Thyroid gland (tissue), 4 donors: ENCODE data around the gene XPC. TPM values are rescaled to one million over a fixed set of nuclear protein-coding genes. Genes with fewer than 3 reads are reported as not detected.
"Not testable (repeated sequence)": the region's sequence is repeated elsewhere in the genome, so short reads cannot be mapped to it uniquely, and the experiment has no call there.

Experiments
- DNase-seq, 2 donors: peaks; one replicate each; pipeline ENCODE4 v3.0.0-alpha.2; 2019
- H3K27ac ChIP-seq, 3 donors: fragments of 200-600 bp; sonication (generic); 1 replicate in 2 of 3; 2 replicates in 1 of 3; pipeline ENCODE4 v1.5.1; 2016 to 2019; ENCODE audit warnings: mild to moderate bottlenecking in 1 of 3, moderate library complexity in 1 of 3
- H3K27me3 ChIP-seq: fragments of 200-600 bp; sonication (generic); one replicate; pipeline ENCODE4 v1.5.1; 2019
- H3K36me3 ChIP-seq, 2 donors: fragments of 200-600 bp; sonication (generic); one replicate each; pipeline ENCODE4 v1.5.1; 2016 to 2019
- H3K4me1 ChIP-seq, 2 donors: fragments of 200-600 bp; sonication (generic); one replicate each; pipeline ENCODE4 v1.5.1; 2017 to 2019
- H3K4me3 ChIP-seq, 3 donors: fragments of 200-600 bp; sonication (generic); replicated peaks in 1 of 3; 1 replicate in 2 of 3; 2 replicates in 1 of 3; pipeline ENCODE4 v1.5.1; 2016; ENCODE audit warnings: mild to moderate bottlenecking in 1 of 3
- H3K9me3 ChIP-seq: fragments of 200-600 bp; sonication (generic); one replicate; pipeline ENCODE4 v1.5.1; 2017
- CTCF ChIP-seq, 6 experiments: fragments of 200-600 bp in 3 of 6; fragments of 450-650 bp in 3 of 6; sonication (generic) in 3 of 6; IDR thresholded peaks; one replicate each; pipeline ENCODE4 v1.5.1; 2016 to 2019; ENCODE audit warnings: antibody characterized with exemption in 6 of 6, mild to moderate bottlenecking in 2 of 6, inconsistent platforms in 1 of 6, moderate library complexity in 1 of 6
- POLR2A ChIP-seq, 2 donors: fragments of 450-650 bp; IDR thresholded peaks; one replicate each; pipeline ENCODE4 v1.6.1; 2017; ENCODE audit warnings: antibody characterized with exemption in 2 of 2, mild to moderate bottlenecking in 2 of 2, moderate library complexity in 1 of 2
- WGBS, 2 donors: methylation state at CpG; one replicate each; pipeline ENCODE4 v1.1.5; 2017; 5-methylcytosine and 5-hydroxymethylcytosine counted together
- intact Hi-C: fragments of 100-400 bp; cut with DNase I; formaldehyde crosslinking; loops from one replicate; pipeline ENCODE4 v1.15.1; 2023
- total RNA-seq, 4 donors: library from RNA; depleted of rRNA; stranded (reverse); fragments of >200 nt; gene quantifications; one replicate each; pipeline ENCODE4 v1.2.3, GENCODE V29; 2016

Gene XPC
- total RNA-seq = 10 to 100 TPM; 53.4 to 69.3 (median 60.8) TPM

DNA sequence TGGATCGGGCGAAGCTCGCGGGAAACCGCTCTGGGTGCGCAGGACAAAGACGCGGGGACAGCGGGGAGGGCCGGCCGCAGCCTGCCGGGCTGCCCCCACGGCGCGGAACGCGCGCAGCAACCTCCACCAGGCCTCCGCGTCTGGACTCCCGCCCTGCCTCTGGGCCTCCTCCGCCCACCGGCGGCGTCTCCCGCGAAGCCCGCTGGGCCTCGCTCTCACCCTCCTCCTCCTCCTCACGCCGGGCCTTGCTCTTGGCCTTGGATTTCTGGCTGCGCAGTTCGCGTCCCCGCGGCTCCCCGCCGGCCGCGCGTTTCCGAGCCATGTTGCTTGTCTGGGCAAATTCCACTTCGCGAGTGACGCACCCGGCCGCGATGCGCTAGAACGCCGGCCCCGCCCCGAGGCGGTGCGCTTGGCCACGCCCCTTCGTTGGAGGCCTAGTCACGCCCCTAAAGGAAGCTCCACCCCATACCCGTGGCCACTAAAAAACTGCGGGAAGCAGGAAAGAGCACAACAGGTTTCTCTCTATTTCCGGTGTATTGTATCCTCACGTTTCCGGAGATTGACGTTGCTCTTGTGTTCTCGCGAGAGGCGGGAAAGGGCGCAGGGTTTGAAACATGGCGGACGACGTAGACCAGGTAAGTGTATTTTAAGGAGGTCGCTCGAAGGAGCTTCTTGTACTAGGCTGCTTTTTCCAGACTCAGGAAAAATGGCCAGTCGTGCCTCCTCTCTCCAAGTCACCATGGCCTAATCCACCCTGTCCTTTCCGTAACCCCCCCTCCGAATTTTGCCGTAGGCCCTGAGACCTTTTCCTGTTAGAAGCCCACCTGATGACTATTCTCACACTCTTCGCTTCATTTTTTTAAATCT lies at the start of gene XPC, which contains the start of gene LSM3:
XPC (minus strand) TSS at position 355 of the 867 bp plus-strand sequence; CDS start at position 322, 33 bp downstream.
LSM3 (plus strand) TSS at position 571 of the 867 bp plus-strand sequence; CDS start at position 615, 44 bp downstream.
- peaks cover 0 to 10% of the 10 kb centered on the region in 2 donors for H3K36me3 ChIP-seq
- intact Hi-C loops = loop anchor here (10.0 kb wide), 1 partner anchor 54 kb away; the partner anchor contains the start of genes CHCHD4 and TMEM43
- H3K4me1 ChIP-seq = peaks cover 31 to 38% of the 10 kb centered on the region in 2 donors
- WGBS, 2 donors = 0 to 1% methylated on average over 23 to 55 of the region's 78 CpGs
- H3K9me3 ChIP-seq = no peaks in the 10 kb centered on the region
- peak; percentile 72 to 98 for TF ChIP-seq POLR2A (IDR thresholded peaks at IDR 0.05)
- TF ChIP-seq CTCF (IDR thresholded peaks at IDR 0.05) = no peak
- H3K4me3 ChIP-seq = peak within 1 kb of the TSS; percentile 81 to 92 (median 91)
- DNase-seq = peak; percentile 94 to 96
- H3K27ac ChIP-seq = peak within 1 kb of the TSS; percentile 81 to 93 (median 88)
- no peaks in the 10 kb centered on the region for H3K27me3 ChIP-seq

GRCh38 chr3:14227856-14228255 lies 49.5 kb upstream of the XPC start:
- Histone ChIP-seq H3K36me3 (no peaks in the 10 kb centered on the region), H3K4me3 (no peak overlapping the region), H3K27me3 (no peaks in the 10 kb centered on the region), H3K27ac (peak overlapping the region; percentile 62 to 90 (median 86)), H3K9me3 (no peaks in the 10 kb centered on the region), H3K4me1 (peaks cover 58 to 92% of the 10 kb centered on the region in 2 donors)
- DNase-seq = no peak
- TF ChIP-seq POLR2A (IDR thresholded peaks at IDR 0.05) (no peak), CTCF (IDR thresholded peaks at IDR 0.05) (no peak)
- intact Hi-C loops = no loop called here
- 90 to 93% methylated on average over 1 of the region's 1 CpG for WGBS, 2 donors

GRCh38 chr3:14226351-14226750 lies 48.0 kb upstream of the XPC start:
- H3K27me3 ChIP-seq, H3K36me3 ChIP-seq, DNase-seq, H3K4me3 ChIP-seq, intact Hi-C loops, H3K9me3 ChIP-seq: not testable (repeated sequence)
- peak overlapping the region; percentile 85 to 90 (median 86) for H3K27ac ChIP-seq
- H3K4me1 ChIP-seq = peaks cover 58 to 84% of the 10 kb centered on the region in 2 donors
- WGBS, 2 donors = 29 to 42% methylated on average over 2 to 3 of the region's 3 CpGs

DNA sequence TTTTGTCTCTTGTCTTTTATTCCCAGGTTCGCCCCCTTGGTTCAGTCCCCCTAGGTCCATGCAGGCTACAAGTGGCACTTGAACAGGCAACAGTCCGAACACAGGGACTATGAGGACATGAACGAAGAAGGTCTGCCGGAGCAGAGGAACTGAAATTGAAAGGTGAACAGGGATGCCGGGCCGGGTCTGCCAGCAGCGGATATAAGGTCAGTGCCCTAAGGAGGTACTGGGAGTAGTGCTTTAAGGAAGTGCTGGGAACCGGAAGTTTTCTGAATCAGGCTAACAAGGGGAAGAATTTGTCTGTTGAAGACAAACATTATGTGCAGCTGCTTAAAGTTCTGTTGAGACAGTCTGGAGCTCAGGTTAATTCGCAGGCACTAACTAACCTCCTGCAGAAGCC lies 47.0 kb upstream of the XPC start:
- TF ChIP-seq CTCF (IDR thresholded peaks at IDR 0.05) = no peak
- no peak for TF ChIP-seq POLR2A (IDR thresholded peaks at IDR 0.05)
- no peaks in the 10 kb centered on the region for H3K9me3 ChIP-seq
- H3K4me3 ChIP-seq = peak overlapping the region in 1 of 3 donors; percentile 14
- peak overlapping the region; percentile 85 to 90 (median 86) for H3K27ac ChIP-seq
- 34 to 40% methylated on average over 9 of the region's 9 CpGs for WGBS, 2 donors
- peaks cover 53 to 75% of the 10 kb centered on the region in 2 donors for H3K4me1 ChIP-seq
- no peaks in the 10 kb centered on the region for H3K27me3 ChIP-seq
- peak; percentile 60 to 63 for DNase-seq
- H3K36me3 ChIP-seq = no peaks in the 10 kb centered on the region
- intact Hi-C loops = no loop called here

DNA sequence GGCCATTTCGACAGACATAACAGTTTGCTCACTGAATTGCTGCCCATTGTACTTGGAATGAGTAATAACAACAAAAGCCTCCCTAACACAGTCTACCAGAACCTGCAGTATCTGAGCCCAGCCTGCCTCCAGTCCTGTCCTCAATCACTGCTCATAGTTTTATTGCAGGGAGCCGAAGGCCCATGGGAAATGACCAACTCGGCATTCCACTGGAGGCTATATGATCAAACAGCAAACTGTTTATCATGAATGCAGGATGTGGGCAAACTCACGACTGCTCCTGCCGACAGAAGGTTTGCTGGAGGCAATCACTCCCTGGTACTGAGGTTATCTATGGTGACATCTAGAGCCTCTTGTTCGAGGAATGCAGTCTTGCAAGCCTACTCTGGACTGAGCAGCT lies 46.5 kb upstream of the XPC start:
- Histone ChIP-seq H3K27ac (peak overlapping the region; percentile 85 to 90 (median 86)), H3K4me3 (no peak overlapping the region), H3K27me3 (no peaks in the 10 kb centered on the region), H3K4me1 (peaks cover 49 to 70% of the 10 kb centered on the region in 2 donors), H3K36me3 (no peaks in the 10 kb centered on the region), H3K9me3 (no peaks in the 10 kb centered on the region)
- 41 to 50% methylated on average over 6 of the region's 6 CpGs for whole genome bisulfite sequencing, 2 donors
- TF ChIP-seq CTCF (IDR thresholded peaks at IDR 0.05) (no peak), POLR2A (IDR thresholded peaks at IDR 0.05) (peak in 1 of 2 donors; percentile 15)
- peak in 1 of 2 donors; percentile 29 for DNase-seq
- intact Hi-C loops = no loop called here
